GM18499 (cell line): Measurements from ENCODE around the gene CGB8.
"Not testable (repeated sequence)": the region's sequence is repeated elsewhere in the genome, so short reads cannot be mapped to it uniquely, and the experiment has no call there.

Source experiments
- ATAC-seq: cut with Tn5 transposase; IDR thresholded peaks from one replicate; pipeline ENCODE4 v1.9.1; 2021; ENCODE audit warnings: moderate number of reproducible peaks; ENCODE audit not compliant: insufficient read depth, unreplicated experiment

Gene CGB8

GRCh38 chr19:49065905-49066512 lies 17.1 kb upstream of the CGB8 start:
- ATAC-seq = no peak

GRCh38 chr19:49064768-49065611 lies 16.1 kb upstream of the CGB8 start, which contains the start of gene NTF4:
Gene NTF4 (minus strand): TSS chr19:49064818. CDS start chr19:49061997, 2,821 bp downstream.
- ATAC-seq = no peak

- no peak for ATAC-seq
Measured at GRCh38 chr19:49064029-49064629, 15.2 kb upstream of the CGB8 start.

- no peak for ATAC-seq
Measured at GRCh38 chr19:49061445-49061844, 12.5 kb upstream of the CGB8 start.

GRCh38 chr19:49061000-49061399 lies 12.1 kb upstream of the CGB8 start:
- ATAC-seq = no peak

GRCh38 chr19:49059053-49059452 lies 10.1 kb upstream of the CGB8 start:
- ATAC-seq = no peak

- ATAC-seq = no peak
Measured at GRCh38 chr19:49058562-49058961, 9.7 kb upstream of the CGB8 start.

GRCh38 chr19:49057636-49058234 lies 8.8 kb upstream of the CGB8 start, which contains the start of gene CGB7:
Gene CGB7 (minus strand): TSS chr19:49057749. CDS start chr19:49055375, 2,374 bp downstream.
- ATAC-seq = no peak

- ATAC-seq = not testable (repeated sequence)
Measured at GRCh38 chr19:49056902-49057596, 8.1 kb upstream of the CGB8 start.

- no peak for ATAC-seq
Measured at GRCh38 chr19:49056101-49056901, 7.4 kb upstream of the CGB8 start.

- ATAC-seq = not testable (repeated sequence)
Measured at GRCh38 chr19:49050376-49051033, 1.6 kb upstream of the CGB8 start.

- not testable (repeated sequence) for ATAC-seq
Measured at GRCh38 chr19:49049834-49050233, 923 bp upstream of the CGB8 start.

GRCh38 chr19:49043548-49043947 lies 5.4 kb downstream of the CGB8 start, which contains the start of gene CGB5:
Gene CGB5 (plus strand): TSS chr19:49043848. CDS start chr19:49044210, 362 bp downstream.
- not testable (repeated sequence) for ATAC-seq

GRCh38 chr19:49042666-49043065 lies 6.2 kb downstream of the CGB8 start:
- not testable (repeated sequence) for ATAC-seq

- no peak for ATAC-seq
Measured at GRCh38 chr19:49042177-49042576, 6.7 kb downstream of the CGB8 start.

GRCh38 chr19:49039736-49040135 lies 9.2 kb downstream of the CGB8 start:
- not testable (repeated sequence) for ATAC-seq

- not testable (repeated sequence) for ATAC-seq
Measured at GRCh38 chr19:49038557-49039276, 10.2 kb downstream of the CGB8 start.

- not testable (repeated sequence) for ATAC-seq
Measured at GRCh38 chr19:49038111-49038510, 10.8 kb downstream of the CGB8 start.
